Smooth muscle cell (in vitro differentiated cells): ENCODE measurements around the gene MRPL28. TPM values are rescaled to one million over a fixed set of nuclear protein-coding genes. Genes with fewer than 3 reads are reported as not detected.

Source experiments
- DNase-seq: peaks from one replicate; lab custom pipeline; 2025; ENCODE audit not compliant: unreplicated experiment; lab: John Stamatoyannopoulos, UW
- H2AFZ ChIP-seq: fragments of 200-600 bp; sonication (generic); 2 replicates; pipeline ENCODE4 v1.6.0; 2016; ENCODE audit warnings: antibody characterized with exemption, low read depth, mild to moderate bottlenecking
- H3F3A ChIP-seq: fragments of 200-600 bp; sonication (generic); 2 replicates; pipeline ENCODE4 v1.6.0; 2017; ENCODE audit warnings: antibody characterized with exemption, low read depth
- H3K27ac ChIP-seq: fragments of 200-600 bp; sonication (generic); 2 replicates; pipeline ENCODE4 v1.5.1; 2016; ENCODE audit warnings: low read depth, mild to moderate bottlenecking
- H3K27me3 ChIP-seq: fragments of 200-600 bp; sonication (generic); 2 replicates; pipeline ENCODE4 v1.6.1; 2016; ENCODE audit warnings: low read depth, mild to moderate bottlenecking
- H3K36me3 ChIP-seq: fragments of 200-600 bp; sonication (generic); 2 replicates; pipeline ENCODE4 v1.5.1; 2016; ENCODE audit warnings: low read depth
- H3K4me1 ChIP-seq: fragments of 200-600 bp; sonication (generic); 2 replicates; pipeline ENCODE4 v1.5.1; 2016; ENCODE audit warnings: low read depth
- H3K4me2 ChIP-seq: fragments of 200-600 bp; sonication (generic); 2 replicates; pipeline ENCODE4 v1.6.0; 2016; ENCODE audit warnings: mild to moderate bottlenecking
- H3K4me3 ChIP-seq: fragments of 200-600 bp; sonication (generic); 2 replicates; pipeline ENCODE4 v1.5.1; 2016; ENCODE audit warnings: mild to moderate bottlenecking
- H3K79me2 ChIP-seq: fragments of 200-600 bp; sonication (generic); 2 replicates; pipeline ENCODE4 v1.6.0; 2016; ENCODE audit warnings: low read depth, mild to moderate bottlenecking
- H3K9ac ChIP-seq: fragments of 200-600 bp; sonication (generic); 2 replicates; pipeline ENCODE4 v1.6.0; 2016; ENCODE audit warnings: low read depth
- H3K9me3 ChIP-seq: fragments of 200-600 bp; sonication (generic); replicated peaks from 2 replicates; pipeline ENCODE4 v1.5.1; 2016; ENCODE audit warnings: low read depth
- H4K20me1 ChIP-seq: fragments of 200-600 bp; sonication (generic); 2 replicates; pipeline ENCODE4 v1.6.0; 2016; ENCODE audit warnings: low read depth
- CTCF ChIP-seq: fragments of 200-600 bp; sonication (generic); IDR thresholded peaks from 2 replicates; pipeline ENCODE4 v1.5.1; 2017; ENCODE audit warnings: borderline replicate concordance, mild to moderate bottlenecking, antibody characterized with exemption; ENCODE audit not compliant: insufficient read depth, poor library complexity, severe bottlenecking
- WGBS: methylation state at CpG from one replicate; pipeline ENCODE4 v1.1.7; 2016; ENCODE audit warnings: low lambda C conversion rate; 5-methylcytosine and 5-hydroxymethylcytosine counted together
- polyA plus RNA-seq: library from polyadenylated mRNA; unstranded; fragments of >200 nt; fragmentation: Nextera tagmentation; extraction: Ambion mirVana; gene quantifications from 2 replicates; pipeline ENCODE4 v1.2.1, GENCODE V29; 2016
- total RNA-seq: library from RNA; depleted of rRNA; stranded (reverse); fragments of >200 nt; gene quantifications from 2 replicates; pipeline ENCODE4 v1.2.3, GENCODE V29; 2014

The MRPL28 gene
- total and polyA plus RNA-seq, 2 experiments from 2014 or later = 84.6 to 155 TPM

DNA sequence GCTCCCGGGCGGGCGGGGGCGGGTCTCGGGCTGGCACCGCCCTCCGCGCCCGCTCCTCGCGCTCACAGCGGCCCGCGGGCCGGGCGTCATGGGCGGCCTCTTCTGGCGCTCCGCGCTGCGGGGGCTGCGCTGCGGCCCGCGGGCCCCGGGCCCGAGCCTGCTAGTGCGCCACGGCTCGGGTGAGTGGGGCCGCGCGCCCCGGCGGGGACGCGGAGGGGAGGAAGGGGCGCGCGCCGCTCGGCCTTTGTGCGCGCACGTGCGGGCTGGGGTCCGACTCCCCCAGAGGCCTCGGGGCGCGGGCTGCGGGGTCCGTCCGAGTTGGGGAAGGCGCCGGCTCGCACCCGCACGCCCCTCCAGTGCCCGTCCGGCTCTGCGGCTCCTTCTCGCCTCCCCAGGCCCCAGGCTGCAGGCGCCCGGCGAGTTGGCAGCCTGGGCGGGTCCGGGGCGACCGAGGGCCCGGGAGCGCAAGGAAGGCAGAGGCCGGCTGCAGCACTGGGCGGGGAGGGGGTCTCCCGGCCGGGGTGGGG is 26.9 kb upstream of the MRPL28 start, which contains the start of gene NME4:
TSS of gene NME4 (plus strand) at position 65 of the 527 bp plus-strand sequence. CDS start at position 89, 24 bp downstream.
- H3K9ac ChIP-seq = no peak within 1 kb of the TSS
- H3K27ac ChIP-seq = peak within 1 kb of the TSS; percentile 31
- 2% methylated on average over 22 of the region's 75 CpGs for WGBS
- no peaks in the 10 kb centered on the region for H4K20me1 ChIP-seq
- TF ChIP-seq CTCF = no peak
- peak within 1 kb of the TSS; percentile 91 for H3K4me2 ChIP-seq
- peak within 1 kb of the TSS; percentile 44 for H2AFZ ChIP-seq
- no peak for DNase-seq
- no peaks in the 10 kb centered on the region for H3K27me3 ChIP-seq
- H3K9me3 ChIP-seq = no peaks in the 10 kb centered on the region
- H3F3A ChIP-seq = peaks cover 35% of the 10 kb centered on the region
- H3K4me3 ChIP-seq = peak within 1 kb of the TSS; percentile 80
- peaks cover 6% of the 10 kb centered on the region for H3K79me2 ChIP-seq
- H3K36me3 ChIP-seq = no peaks in the 10 kb centered on the region
- peaks cover 4% of the 10 kb centered on the region for H3K4me1 ChIP-seq

- H4K20me1 ChIP-seq = no peaks in the 10 kb centered on the region
- peak overlapping the region; percentile 44 for H2AFZ ChIP-seq
- H3K79me2 ChIP-seq = peaks cover 6% of the 10 kb centered on the region
- peak overlapping the region; percentile 80 for H3K4me2 ChIP-seq
- H3K9ac ChIP-seq = no peak overlapping the region
- peaks cover 35% of the 10 kb centered on the region for H3F3A ChIP-seq
- DNase-seq = peak; percentile 31
- peak overlapping the region; percentile 80 for H3K4me3 ChIP-seq
- H3K36me3 ChIP-seq = no peaks in the 10 kb centered on the region
- peak overlapping the region; percentile 31 for H3K27ac ChIP-seq
- H3K9me3 ChIP-seq = no peaks in the 10 kb centered on the region
- no peaks in the 10 kb centered on the region for H3K27me3 ChIP-seq
- no peak for TF ChIP-seq CTCF
- WGBS = 3% methylated on average over 22 of the region's 22 CpGs
- H3K4me1 ChIP-seq = peaks cover 4% of the 10 kb centered on the region
Measured at GRCh38 chr16:396605-397004, 26.3 kb upstream of the MRPL28 start.

DNA sequence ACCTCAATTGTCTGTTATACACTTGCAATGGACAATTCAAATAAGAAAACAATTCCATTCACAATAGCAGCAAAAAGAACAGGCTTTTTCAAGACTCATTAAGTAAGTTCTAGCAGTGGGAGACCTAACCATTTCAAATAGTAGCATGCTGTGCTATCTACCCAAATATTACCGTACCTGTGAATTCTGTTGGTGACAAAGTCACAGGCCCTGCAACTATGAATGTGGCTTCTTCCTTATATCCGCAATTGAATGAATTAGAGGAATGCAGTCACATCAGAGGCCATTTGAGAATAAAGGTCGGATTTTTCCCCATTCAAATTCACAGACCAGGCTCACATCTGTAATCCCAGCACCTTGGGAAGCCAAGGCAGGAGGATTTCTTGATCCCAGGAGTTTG is 25.9 kb upstream of the MRPL28 start:
- TF ChIP-seq CTCF = no peak
- no peak for DNase-seq
- H3K4me2 ChIP-seq = peak overlapping the region; percentile 80
- H3K27me3 ChIP-seq = no peaks in the 10 kb centered on the region
- no peaks in the 10 kb centered on the region for H3K36me3 ChIP-seq
- WGBS = 34% methylated on average over 3 of the region's 3 CpGs
- H3K4me3 ChIP-seq = peak overlapping the region; percentile 80
- peaks cover 35% of the 10 kb centered on the region for H3F3A ChIP-seq
- H3K79me2 ChIP-seq = peaks cover 6% of the 10 kb centered on the region
- H3K4me1 ChIP-seq = peaks cover 4% of the 10 kb centered on the region
- H3K9ac ChIP-seq = no peak overlapping the region
- no peaks in the 10 kb centered on the region for H3K9me3 ChIP-seq
- H4K20me1 ChIP-seq = no peaks in the 10 kb centered on the region
- peak overlapping the region; percentile 44 for H2AFZ ChIP-seq
- H3K27ac ChIP-seq = peak overlapping the region; percentile 31

GRCh38 chr16:392450-393030 is 22.2 kb upstream of the MRPL28 start:
- no peak for DNase-seq
- peaks cover 9% of the 10 kb centered on the region for H3K4me1 ChIP-seq
- no peak overlapping the region for H3K27ac ChIP-seq
- peaks cover 3% of the 10 kb centered on the region for H3K79me2 ChIP-seq
- peaks cover 18% of the 10 kb centered on the region for H3F3A ChIP-seq
- no peaks in the 10 kb centered on the region for H3K9me3 ChIP-seq
- TF ChIP-seq CTCF = no peak
- no peak overlapping the region for H3K4me2 ChIP-seq
- no peak overlapping the region for H3K4me3 ChIP-seq
- H3K9ac ChIP-seq = no peak overlapping the region
- H4K20me1 ChIP-seq = no peaks in the 10 kb centered on the region
- H3K27me3 ChIP-seq = no peaks in the 10 kb centered on the region
- H2AFZ ChIP-seq = no peak overlapping the region
- H3K36me3 ChIP-seq = no peaks in the 10 kb centered on the region
- 98% methylated on average over 7 of the region's 7 CpGs for WGBS
